ENCODE data around the gene LNX1.
"Not testable (repeated sequence)": the region's sequence is repeated elsewhere in the genome, so short reads cannot be mapped to it uniquely, and the experiment has no call there.

- not testable (repeated sequence) for TF ChIP-seq POLR2A, CTCF (IDR thresholded peaks at IDR 0.05)
These were observed 181.8 kb downstream of the LNX1 start for GRCh38 chr4:53409479-53409878.

Measured in sigmoid colon (tissue), 3 donors.